ENCODE results near the gene MAGI3. TPM values are rescaled to one million over a fixed set of nuclear protein-coding genes. Genes with fewer than 3 reads are reported as not detected.
A peak's percentile ranks its signal among the peaks of the same experiment; 100 is the strongest.
"Not testable (repeated sequence)": the region's sequence is repeated elsewhere in the genome, so short reads cannot be mapped to it uniquely, and the experiment has no call there.

The MAGI3 gene
- total and polyA plus RNA-seq, 8 donors = 27.4 to 62.2 (median 36.3) TPM

DNA sequence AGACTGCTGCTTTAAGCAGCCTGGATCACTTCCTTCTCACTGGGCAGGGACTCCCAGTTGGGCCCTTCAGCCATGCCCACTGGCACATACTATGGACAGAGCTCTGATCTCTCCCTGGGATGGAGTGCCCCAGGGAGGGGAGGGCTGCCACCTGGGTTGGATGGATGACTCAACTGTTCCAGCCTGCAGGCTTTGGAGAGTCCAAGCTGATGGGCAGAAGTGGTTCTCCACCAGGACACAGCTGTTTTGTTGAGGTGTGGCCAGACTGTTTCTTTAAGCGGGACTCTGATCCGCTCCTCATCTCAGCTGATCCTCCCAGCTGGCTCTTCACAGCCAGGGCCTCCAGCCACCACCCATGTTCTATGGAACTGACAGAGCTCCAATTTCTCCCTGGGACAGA, 166.9 kb downstream of the MAGI3 start:
- no peaks in the 10 kb centered on the region for H3K4me1 ChIP-seq
- peaks cover 0 to 9% of the 10 kb centered on the region in 2 donors for H3K36me3 ChIP-seq
- peaks cover 0 to 12% of the 10 kb centered on the region in 2 donors for H3K9me3 ChIP-seq
- no peak overlapping the region for H3K27ac ChIP-seq
- no peak for DNase-seq
- H3K27me3 ChIP-seq = no peaks in the 10 kb centered on the region
- peak; percentile 41 for ATAC-seq
- intact Hi-C loops (cut with DNase I) = no loop called here
- no peak overlapping the region for H3K4me3 ChIP-seq
- TF ChIP-seq, protein P1, sequence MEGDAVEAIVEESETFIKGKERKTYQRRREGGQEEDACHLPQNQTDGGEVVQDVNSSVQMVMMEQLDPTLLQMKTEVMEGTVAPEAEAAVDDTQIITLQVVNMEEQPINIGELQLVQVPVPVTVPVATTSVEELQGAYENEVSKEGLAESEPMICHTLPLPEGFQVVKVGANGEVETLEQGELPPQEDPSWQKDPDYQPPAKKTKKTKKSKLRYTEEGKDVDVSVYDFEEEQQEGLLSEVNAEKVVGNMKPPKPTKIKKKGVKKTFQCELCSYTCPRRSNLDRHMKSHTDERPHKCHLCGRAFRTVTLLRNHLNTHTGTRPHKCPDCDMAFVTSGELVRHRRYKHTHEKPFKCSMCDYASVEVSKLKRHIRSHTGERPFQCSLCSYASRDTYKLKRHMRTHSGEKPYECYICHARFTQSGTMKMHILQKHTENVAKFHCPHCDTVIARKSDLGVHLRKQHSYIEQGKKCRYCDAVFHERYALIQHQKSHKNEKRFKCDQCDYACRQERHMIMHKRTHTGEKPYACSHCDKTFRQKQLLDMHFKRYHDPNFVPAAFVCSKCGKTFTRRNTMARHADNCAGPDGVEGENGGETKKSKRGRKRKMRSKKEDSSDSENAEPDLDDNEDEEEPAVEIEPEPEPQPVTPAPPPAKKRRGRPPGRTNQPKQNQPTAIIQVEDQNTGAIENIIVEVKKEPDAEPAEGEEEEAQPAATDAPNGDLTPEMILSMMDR (IDR thresholded peaks at IDR 0.05) = no peak

DNA sequence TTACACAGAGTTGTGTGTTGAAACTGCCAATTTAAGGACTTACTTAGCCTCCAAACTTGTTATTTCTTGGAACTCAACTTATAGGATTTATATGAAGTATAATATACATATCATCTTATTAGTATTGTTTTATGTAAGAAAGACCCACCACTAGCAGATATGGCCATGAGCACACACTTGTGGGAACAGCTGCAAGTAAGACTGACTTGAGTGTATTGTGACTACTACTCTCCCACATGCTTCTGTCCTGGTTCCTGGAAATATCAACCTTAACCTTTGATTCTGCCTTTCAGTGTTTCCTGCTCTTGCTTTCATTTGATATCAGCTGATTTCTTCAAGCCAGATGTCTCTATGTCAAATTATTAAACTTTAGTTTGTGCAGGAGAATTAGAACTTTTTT, 175.3 kb downstream of the MAGI3 start:
- ATAC-seq (no peak), DNase-seq (no peak)
- Histone ChIP-seq H3K9me3 (peaks cover 0 to 42% of the 10 kb centered on the region in 2 donors), H3K36me3 (no peaks in the 10 kb centered on the region), H3K4me1 (no peaks in the 10 kb centered on the region), H3K27ac (no peak overlapping the region), H3K4me3 (no peak overlapping the region), H3K27me3 (no peaks in the 10 kb centered on the region)
- TF ChIP-seq, protein P1 (IDR thresholded peaks at IDR 0.05) = no peak
- intact Hi-C loops (cut with DNase I) = no loop called here

DNA sequence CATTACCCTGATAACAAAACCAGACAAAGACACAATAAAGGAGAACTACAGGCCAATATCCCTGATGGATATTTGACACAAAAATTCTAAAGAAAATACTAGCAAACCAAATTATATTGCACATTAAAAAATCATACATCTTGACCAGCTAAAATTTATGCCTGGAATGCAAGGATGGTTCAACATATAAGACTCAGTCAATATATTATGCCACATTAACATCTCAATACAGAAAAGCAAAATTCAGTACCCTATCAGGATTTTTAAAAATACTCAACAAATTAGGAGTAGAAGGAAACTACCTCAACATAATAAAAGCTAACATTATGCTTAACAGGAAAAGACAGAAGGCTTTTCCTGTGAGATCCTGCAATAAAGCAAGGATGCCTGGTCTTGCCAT, 177.1 kb downstream of the MAGI3 start:
- ATAC-seq (no peak), DNase-seq (no peak)
- peaks cover 0 to 43% of the 10 kb centered on the region in 2 donors for H3K9me3 ChIP-seq
- TF ChIP-seq, protein P1 (IDR thresholded peaks at IDR 0.05) = no peak
- H3K27ac ChIP-seq = no peak overlapping the region
- intact Hi-C loops (cut with DNase I) = no loop called here
- no peaks in the 10 kb centered on the region for H3K4me1 ChIP-seq
- H3K4me3 ChIP-seq = no peak overlapping the region
- H3K27me3 ChIP-seq = no peaks in the 10 kb centered on the region
- no peaks in the 10 kb centered on the region for H3K36me3 ChIP-seq

DNA sequence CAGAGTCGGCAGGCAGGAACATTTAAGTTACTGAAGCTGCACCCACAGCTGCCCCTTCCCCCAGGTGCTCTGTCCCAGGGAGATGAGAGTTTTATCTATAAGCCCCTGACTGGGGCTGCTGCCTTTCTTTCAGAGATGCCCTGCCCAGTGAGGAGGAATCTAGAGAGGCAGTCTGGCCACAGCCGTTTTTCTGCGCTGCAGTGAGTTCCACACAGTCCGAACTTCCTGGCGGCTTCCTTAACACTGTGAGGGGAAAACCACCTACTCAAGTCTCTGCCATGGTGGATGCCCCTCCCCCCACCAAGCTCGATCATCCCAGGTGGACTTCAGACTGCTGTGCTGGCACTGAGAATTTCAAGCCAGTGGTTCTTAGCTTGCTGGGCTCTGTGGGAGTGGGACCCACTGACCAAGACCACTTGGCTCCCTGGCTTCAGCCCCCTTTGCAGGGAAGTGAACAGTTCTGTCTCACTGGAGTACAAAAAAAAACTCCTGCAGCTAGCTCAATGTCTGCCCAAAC, 185.5 kb downstream of the MAGI3 start:
- DNase-seq; ATAC-seq; H3K36me3 ChIP-seq; H3K27me3 ChIP-seq; H3K9me3 ChIP-seq; H3K4me3 ChIP-seq; intact Hi-C loops (cut with DNase I); H3K4me1 ChIP-seq; H3K27ac ChIP-seq: not testable (repeated sequence)

DNA sequence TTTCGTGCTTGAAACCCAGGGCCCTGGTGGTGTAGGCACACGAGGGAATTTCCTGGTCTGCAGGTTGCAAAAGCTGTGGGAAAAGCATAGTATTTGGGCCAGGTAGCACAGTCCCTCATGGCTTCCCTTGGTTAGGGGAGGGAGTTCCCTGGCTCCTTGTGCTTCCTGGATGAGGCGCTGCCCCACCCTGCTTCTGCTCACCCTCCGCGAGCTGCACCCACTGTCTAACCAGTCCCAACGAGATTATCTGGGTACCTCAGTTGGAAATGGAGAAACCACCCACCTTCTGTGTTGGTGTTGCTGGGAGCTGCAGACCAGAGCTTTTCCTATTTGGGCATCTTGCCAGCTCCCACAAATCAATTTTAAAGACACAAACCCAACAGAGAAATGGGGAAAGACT, 186.0 kb downstream of the MAGI3 start:
- no peak for ATAC-seq
- no peak overlapping the region for H3K4me3 ChIP-seq
- H3K27me3 ChIP-seq = no peaks in the 10 kb centered on the region
- H3K9me3 ChIP-seq = peaks cover 0 to 2% of the 10 kb centered on the region in 2 donors
- DNase-seq = peak in 2 of 4 donors; percentile 3 to 8
- no peaks in the 10 kb centered on the region for H3K4me1 ChIP-seq
- intact Hi-C loops (cut with DNase I) = no loop called here
- H3K27ac ChIP-seq = no peak overlapping the region
- no peaks in the 10 kb centered on the region for H3K36me3 ChIP-seq
- TF ChIP-seq, protein P1 (IDR thresholded peaks at IDR 0.05) = no peak
